HG02759 (cell line): ENCODE results near the gene ERFL.
"Not testable (repeated sequence)": the region's sequence is repeated elsewhere in the genome, so short reads cannot be mapped to it uniquely, and the experiment has no call there.

Experiments used
- ATAC-seq: cut with Tn5 transposase; IDR thresholded peaks from one replicate; pipeline ENCODE4 v1.9.1; 2021; ENCODE audit warnings: mild to moderate bottlenecking, moderate library complexity; ENCODE audit not compliant: unreplicated experiment

ERFL gene

DNA sequence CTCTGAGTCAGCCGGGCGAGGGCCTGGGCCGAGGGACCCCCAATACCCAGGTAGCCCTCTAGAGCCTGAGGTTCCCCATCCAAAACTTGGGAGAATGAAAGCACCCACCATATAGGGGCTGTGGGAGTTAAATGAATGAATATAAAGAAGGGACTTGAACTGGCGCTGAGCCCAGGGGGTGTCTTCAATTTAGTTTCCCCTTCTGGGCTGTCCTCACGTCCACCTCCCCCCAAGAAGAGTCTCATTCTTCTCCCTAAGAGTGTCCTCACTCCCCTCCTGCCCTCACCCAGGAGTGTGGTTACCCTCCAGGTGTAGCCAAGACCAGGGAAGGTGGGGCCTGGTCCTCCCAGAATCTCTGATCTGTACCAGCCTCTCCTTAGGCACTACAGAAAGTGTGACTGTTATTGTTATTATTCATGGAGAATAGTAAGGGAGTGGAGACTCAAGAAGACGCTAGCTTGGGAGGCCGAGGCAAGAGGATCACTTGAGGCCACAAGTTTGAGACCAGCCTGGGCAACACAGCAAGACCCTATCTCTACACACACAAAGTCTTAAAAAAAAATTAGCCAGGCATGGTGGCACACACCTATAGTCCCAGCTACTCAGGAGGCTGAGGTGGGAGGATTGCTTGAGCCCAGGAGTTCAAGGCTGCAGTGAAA is 48.5 kb downstream of the ERFL start:
- no peak for ATAC-seq

DNA sequence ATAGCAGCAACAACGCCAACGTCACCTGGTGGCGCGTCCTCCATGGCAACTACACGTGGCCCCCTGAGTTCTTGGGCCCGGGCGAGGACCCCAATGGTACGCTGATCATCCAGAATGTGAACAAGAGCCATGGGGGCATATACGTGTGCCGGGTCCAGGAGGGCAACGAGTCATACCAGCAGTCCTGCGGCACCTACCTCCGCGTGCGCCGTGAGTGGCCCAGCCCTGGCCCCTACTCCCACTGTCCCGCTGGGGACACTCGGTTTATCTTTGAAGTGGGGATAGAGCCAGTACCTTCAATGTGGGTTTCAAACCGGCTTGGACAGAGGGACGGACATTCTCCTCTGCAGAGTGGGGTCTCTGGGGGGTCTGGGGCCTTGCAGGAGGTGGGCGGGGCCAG is 49.2 kb downstream of the ERFL start:
- ATAC-seq: no peak

DNA sequence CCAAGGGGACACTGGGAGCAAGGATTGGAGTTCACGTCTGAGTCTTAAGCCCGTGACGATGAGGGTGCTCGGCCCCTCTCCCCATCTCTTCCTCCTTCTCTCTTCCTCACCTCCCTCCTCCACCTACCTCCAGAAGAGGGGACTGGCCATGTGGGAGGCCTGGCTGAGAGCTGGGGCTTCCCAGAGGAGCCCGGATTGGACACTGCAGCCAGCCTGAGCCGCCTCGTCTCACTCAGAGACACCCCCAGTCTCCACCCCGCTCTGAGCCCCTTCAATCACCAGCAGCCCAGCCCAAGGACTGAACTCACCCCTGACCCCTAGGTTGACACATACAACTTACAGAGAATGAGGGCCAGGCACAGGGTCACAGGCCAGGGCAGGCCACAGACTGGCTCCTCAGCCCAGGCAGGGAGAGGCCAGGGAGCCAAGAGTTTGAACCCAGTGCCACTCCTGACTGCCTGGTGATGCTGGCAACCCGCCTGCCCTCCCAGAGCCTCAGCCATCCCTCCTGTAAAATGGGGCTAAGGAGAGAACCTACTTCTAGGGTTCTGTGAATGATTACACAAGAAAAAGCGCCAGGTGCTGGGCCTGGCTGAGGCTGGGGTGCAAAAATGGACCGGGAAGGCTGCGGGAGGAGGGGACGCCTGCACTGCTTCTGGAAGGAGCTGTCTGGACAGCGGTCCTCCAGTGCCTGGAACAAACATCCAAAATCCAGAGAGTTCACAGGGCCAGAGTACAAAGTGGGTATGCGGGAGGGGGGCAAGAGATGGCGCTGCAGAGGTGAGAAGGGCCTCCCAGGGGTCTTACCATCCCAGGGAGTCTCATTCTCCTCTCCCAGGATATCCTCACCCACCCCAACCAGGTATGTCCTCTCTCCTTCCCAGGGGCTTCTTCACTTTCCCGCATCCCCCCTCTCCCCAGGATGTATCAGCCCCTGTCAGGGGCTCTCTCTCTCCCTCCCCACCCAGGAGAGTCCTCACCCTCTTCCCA is 50.0 kb downstream of the ERFL start:
- ATAC-seq: no peak

DNA sequence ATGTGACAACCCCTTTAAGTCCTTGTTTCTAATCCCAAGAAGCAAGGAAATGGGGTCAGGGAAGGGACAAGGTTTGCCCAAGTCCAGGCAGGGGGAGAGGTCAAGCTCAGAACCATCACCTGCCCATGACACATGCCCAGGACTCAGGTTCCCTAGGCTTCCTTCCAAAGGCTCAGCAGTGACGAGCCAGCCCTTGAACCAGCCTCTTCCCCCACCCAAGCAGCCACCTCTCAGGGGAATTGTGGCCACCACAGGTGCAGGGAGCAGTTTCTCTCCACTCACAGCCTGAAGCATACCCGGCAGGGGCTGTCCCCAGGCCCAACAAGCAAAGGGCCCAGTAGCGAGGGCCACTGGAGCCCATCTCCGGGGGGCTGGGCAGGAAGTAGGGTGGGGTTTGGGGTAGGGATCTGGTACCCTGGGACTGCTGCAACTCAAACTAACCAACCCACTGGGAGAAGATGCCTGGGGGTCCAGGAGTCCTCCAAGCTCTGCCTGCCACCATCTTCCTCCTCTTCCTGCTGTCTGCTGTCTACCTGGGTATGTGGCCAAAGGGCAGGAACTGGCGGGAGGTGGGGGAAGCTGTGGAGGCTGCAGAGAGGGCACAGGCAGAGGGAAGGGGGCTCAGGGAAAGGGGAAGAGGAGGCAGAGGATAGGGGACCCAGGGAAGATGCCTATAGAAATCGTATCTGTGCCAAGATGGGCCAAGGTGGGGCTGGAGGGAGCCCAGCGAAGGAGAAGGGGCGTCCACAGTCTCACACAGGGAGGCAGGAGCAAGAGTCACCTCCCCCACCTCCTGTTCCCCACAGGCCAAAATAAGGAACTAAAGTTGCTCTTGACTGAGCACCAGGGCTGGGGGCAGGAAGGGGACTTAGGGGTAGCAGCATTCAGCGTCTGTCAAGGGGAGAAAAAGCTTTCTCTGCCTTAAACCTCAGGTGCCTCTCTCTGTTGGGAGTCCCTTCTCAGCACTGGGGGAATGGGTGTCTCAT is 51.1 kb downstream of the ERFL start, which contains the start of gene CD79A:
CD79A (plus strand) TSS at position 433 of the 986 bp plus-strand sequence; CDS start at position 459, 26 bp downstream.
- peak; percentile 73 for ATAC-seq

DNA sequence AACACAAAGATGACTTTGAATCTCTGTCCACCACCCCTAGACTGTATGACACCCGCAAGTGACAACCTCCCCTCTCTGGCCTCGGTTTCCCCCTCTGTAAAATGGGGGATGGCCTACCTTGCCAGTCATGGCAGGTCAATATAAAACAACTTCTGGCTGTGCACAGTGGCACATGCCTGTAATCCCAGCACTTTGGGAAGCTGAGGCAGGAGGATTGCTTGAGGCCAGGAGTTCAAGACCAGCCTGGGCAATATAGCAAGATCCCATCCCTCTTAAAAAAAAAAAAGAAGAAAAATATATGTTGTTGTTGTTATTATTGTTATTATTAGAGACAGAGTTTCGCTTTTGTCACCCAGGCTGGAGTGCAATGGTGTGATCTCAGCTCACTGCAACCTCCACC is 52.3 kb downstream of the ERFL start:
- ATAC-seq: not testable (repeated sequence)

DNA sequence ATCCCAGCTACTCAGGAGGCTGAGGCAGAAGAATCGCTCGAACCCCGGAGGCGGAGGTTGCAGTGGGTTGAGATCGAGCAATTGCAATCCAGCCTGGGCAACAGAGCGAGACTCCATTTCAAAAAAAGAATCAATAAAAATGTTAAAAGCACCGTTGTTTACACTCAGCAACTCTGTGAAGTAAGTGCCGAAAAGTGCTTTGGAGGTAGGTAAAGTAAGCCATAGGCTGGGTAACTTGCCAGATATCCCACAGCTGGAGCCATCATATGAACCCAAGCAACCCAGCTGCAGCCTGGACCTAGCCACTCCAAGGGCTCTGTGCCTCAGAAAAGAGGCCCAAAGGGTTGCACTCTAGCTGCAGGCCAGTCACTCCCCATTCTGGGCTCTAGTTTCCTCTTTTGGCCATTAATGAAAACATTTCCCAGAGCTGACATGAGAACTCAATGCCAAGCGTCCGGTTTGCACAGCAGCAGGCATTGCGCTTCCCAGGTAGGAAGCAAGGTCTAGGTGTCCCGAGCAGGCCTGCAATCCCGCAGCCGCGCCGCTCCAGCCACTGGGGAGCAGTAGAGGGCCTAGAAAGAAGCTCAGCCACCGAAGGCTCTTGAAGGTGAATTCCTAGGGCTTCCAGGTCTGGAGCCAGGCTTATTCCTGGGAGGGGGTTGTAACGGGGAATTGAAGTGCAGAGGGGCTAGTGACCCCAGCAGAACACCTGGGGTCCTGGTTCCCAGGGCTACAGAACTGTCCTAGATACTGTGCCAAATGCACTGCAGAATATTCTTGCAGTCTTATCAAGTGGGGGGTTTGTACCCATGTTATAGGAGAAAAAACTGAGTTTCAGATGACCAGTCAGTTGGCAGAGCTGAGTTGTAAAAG is 55.2 kb downstream of the ERFL start:
- no peak for ATAC-seq

DNA sequence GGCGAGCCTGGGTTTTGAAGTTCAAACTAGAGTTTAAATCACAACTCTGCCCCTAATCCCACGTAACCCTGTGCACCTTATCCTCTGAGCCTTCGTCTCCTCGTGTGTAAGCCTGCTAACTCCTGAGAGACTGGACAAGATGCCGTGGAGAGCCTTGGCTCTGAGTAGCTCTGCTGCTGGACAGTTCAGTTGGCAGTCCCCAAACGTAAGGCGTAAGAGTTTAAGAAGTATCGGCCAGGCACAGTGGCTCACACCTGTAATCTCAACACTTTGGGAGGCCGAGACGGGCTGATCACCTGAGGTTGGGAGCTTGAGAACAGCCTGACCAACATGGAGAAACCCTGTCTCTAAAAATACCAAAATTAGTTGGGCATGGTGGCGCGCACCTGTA is 55.9 kb downstream of the ERFL start:
- no peak for ATAC-seq

DNA sequence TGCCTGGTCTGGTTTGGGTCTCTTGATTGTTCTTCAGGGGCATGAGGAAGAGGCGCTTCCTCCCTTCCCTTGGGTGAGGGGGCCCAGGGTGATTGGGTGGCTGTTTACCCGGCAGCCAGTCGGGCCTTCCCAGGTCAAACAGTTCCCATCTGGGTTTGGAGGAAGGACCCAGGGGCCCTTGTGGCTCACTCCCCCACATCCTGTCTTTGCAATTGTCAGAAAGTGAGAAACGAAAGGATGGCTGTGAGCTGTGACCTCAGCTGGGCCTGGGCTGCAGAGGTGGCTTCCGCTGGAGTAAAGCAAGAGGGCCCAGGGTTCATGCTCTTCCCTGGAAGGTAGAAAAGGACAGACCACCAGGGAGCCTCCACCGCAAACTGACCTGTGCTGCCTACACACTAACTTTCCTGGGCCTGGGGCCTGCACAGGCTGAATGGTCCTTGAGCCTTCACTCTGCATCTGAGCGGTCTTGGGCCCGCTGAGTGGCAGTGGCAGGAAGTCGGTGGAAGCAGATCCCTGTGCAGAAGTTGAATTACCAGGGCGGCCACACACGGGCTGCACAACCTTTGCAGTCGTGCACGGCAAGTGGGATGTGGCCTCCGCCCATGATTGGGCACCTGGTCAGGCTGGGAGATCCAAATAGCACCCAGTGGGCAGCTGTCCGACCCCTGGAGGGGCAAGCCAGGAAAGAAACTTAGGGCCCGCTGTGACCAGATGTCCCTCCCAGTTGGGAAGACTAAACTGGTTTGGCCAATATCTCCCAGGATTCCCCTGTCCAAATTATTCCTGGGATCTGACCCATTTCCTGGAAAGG is 56.5 kb downstream of the ERFL start:
- peak; percentile 53 for ATAC-seq

DNA sequence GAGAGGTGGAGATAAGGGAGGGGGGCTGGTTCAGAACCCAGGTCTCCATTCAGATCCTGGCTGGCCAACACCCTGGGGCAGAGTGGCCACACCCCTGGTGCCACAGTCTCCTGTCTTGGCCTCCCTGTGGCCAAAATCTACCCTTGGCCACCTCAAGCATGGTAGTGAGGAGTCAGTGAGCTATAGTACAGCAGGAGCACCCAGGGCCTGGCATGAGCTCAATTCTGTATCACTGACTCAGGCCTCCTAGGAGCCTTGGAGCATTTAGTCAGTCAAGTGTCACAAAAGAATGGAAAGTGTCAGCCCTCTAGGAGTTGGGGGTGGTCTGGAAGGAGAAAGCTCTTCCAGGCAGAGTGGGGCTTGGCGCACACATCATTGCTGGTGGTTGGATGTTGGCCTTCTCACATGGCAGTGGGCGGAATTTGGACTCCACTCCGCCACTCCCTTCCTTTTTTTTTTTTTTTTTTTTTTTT is 57.8 kb downstream of the ERFL start:
- ATAC-seq: no peak

DNA sequence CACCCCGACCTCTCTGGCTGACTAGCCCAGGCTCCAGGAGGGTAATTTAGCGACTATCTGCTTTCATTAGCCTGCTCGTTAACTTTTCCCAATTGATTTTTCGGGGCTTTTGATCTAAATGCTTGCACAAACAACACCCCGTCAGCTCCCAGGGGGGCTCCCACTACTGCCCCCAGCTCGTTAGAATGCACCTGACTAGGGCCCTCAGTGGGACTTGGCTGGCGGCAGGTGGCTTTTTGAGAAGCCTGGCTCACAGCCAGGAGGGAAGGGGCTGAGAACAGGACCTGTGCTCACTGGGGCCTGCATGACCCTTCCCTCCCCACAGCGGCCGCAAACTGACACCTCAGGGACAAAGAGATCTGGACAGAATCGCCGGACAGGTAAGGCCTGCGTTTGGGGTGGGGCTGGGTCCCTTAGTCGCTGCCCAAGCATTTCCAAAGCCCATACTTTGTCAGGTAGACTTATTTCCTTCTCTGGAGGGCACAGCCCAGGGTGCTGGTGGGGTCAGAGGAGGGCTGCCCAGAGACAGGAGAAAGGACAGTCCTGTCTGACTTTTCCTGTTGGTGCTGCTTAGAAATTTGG is 58.8 kb downstream of the ERFL start:
- ATAC-seq: no peak

DNA sequence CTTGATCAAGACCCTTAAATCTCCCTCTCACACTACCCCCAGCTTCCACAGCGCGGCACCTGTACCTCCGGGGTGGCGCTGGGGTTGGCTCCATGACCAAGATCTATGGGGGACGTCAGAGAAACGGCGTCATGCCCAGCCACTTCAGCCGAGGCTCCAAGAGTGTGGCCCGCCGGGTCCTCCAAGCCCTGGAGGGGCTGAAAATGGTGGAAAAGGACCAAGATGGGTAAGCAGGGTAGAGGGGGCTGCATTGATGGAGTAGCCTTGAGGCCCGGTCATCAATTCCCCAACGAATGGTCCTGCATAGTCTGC is 59.3 kb downstream of the ERFL start:
- no peak for ATAC-seq

DNA sequence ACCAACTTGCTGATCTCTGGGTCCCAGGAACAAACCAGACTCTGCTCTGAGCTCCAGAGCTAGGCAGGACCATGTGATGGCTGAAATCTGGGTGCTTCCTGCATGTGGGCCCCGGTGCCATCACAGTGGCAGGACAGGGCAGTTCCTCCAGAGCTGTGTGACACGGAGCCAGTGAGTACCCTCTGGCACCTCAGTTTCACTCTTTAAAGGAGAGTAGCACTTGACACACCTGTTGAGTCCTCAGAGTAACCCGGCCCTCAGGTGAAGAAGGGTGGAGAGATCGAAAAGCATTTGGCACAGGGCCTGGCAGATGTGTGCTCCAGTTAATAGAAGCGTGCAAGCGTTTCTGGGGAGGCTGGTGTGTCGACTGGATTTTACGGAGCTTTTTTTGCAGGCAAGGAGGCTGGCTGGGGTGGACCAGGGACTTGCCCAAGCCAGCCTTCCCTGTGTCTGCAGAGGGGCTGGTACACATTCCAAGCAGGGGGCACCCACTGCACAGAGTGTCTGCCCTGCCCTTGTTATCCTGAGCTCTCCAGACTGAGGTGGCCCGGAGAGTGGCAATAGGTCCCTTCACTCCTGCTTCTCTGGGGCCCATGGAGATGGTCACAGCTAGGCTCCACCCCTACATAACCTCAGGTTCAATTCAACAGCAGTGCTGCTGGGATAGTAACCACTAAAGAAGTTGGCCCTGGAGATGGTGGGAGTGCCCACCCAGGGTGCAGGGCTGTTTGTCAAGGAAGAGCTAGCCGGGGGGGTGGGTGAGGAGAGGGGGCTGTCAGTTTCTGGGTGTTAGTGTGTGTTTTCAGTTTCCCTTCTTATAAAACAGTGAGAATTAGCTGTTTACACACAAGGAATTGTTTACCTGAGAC is 59.9 kb downstream of the ERFL start:
- ATAC-seq: no peak

DNA sequence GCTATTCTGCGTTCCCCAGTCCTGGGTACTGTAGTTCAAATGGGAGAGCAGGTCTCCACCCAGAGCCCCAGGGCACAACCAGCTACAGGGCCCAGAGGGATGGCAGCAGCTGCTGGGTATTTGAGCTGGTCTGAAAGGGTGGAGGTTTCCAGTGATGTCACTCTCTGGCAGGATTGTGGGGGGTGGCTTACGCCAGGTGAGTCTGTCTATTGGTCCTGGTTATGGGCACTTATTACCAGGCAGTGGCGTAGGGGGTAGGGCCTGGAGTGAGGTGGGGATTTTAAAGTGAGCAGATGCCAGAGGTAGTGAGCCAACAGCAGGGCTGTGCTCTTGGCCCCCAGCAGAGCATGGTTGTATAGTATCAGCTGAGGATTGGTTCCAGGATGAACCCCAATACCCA is 62.0 kb downstream of the ERFL start:
- ATAC-seq: no peak

DNA sequence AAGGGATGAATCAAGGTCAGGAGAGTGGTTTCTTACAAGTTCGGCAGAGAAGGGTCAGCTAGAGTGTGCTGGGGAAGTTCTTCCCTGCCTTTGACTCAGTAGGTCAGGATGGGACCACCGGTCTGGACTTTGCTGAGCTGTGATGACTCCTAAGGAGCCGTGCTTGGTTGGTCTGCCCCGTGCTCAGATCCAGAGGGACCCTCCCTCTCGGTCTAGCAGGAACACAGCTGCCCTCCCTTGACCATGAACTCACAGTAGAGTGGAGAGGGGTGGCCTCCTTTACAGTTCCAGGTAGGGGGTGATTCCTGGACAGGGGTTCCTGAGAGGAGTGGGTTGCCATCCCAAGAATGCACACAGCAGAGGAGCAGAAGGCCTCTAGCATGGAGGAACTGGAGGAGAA is 63.9 kb downstream of the ERFL start:
- no peak for ATAC-seq

DNA sequence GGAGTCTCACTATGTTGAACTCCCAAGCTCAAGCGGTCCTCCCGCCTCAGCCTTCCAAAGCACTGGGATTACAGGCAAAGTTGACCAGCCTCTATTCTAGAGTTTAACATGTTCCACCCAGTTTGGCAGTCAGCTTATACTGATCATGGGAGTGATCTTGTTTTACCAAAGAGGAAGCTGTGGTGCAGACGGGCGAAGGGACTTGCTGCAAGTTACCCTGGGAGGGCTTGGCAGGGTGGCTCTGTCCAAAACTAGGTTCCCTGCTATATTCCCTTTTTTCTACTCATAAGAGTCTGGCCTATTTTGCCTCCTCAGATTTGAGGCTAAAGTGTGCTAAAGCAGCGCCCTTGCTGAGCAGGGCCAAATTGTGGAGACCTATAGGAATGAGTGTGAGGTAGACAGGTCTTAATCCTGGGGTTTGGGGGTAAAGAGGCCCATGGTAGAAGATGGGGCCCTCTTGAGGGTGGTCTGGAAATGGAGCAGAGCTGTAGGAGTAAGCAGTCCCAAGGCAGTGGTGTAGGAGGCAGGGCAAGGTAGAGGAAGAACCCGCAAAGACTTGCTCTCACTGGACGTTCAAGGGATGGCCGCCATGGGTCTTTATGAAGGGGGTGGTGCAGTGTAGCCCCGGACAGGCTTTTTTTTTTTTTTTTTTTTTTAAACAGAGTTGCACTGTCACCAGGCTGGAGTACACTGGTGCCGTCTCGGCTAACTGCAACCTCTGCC is 64.9 kb downstream of the ERFL start:
- no peak for ATAC-seq

DNA sequence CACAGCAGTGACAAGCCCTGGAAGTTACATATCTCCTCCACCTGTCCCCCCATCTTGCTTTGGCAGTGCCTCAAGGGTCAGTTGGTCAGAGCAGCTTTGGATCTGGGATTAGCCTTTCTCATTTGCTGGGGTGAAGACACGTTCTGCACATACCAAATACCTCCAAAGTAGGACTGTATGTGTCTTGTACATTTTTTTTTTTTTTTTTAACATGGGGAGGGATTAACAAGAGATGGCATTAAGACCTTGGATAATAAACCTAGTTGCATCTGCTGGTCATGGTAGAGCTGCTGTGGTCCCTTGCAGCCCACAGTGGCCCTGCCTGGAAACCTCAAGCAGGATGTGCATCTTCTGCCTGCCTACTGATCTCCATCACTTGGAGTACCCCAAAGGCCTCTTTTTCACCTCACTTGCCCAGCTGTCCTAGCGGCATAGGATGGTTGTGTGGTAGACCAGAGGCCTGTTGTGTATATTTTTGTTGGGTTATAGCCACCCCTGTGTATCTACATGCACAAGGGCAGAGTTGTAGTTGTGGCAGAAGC is 65.7 kb downstream of the ERFL start:
- ATAC-seq: no peak

DNA sequence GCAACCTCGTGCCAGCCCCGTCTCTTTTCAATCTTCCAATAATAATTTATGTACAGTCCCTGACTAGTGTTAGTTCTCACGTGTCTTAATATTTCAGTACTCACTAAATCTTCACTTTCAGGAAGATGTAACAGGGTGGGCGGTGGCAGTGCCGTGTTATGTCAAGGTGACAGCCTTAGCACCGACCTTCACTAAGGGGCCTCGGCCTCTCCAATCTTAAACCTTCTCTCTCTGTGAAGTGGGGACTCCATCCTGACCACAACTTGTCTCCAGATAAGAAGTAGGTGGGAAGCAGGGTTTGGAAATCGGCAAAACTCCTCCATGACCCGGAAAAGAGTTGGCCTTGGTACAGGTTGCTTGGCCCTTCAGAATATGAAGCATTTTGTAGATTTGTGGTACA is 66.4 kb downstream of the ERFL start:
- ATAC-seq: no peak
